ENCODE results near the gene ARL1.
A peak's percentile ranks its signal among the peaks of the same experiment; 100 is the strongest.
"Not testable (repeated sequence)": the region's sequence is repeated elsewhere in the genome, so short reads cannot be mapped to it uniquely, and the experiment has no call there.

The ARL1 gene

DNA sequence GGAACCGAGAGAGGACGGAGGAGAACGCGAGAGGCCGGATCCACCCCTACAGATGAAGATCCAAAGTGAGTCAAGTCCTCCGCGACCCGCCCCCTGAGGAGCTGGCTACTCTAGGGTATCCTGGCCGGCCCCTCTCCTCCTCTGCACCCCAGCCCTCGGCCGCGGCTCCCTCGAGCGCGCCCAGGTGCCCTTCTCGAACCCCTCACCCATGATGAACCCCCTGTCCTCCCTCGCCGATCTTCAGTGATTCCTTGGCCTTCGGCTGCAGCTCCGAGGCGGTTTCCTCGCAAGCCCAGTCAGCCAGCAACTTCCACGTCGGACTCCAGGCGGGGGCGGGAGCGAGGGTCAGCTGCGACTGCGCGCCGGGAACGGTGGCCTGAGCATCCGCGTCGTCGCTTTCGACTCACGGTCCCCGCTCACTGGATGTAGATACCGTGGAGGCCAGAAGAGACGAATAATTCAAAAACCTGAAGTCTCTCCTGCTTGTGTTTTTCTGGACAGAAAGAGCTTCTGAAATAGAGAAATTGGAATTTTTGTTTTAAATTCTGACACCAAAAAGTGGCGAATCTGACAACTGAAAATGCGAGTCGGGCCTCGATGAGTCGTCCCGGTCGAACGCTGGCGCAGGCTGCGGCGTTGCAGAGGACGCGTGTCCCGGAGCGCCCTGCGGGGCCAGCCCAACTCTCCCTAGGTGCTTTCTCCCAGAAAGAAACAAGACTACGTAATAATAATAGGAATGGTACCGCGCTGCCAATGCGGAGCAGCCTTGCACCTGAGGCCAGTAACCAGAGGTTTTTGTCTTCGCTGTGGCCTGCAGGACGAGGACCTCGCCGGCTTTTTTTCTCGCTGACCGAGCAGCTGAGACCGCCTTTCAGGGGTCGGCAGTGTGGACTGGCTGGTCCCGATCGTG is at the start of gene ARL1:
Gene ARL1, minus strand, starts transcription at position 337 of the 910 bp plus-strand sequence. Its CDS starts 127 bp downstream, at position 210.
- DNase-seq (ENCODE audit: low read depth) = peak; percentile 76

DNA sequence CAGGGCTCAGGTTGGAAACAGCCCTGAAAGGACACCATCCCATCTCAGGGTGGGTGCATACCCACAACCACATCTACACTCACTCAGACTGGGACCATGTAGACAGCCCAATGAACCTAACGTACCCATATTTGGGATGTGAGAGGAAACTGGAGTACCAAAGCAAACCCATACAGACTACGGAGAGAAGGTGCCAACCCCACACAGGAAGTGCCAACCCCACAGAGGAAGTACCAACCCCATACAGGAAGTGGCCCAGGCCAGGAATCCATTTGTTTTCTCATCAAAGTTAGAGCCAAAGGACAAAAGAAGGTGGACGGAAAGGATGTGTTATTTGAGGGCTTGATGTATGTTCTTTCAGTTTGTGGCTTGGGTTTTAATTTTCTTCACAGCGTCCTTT is 48.1 kb upstream of the ARL1 start:
- DNase-seq (ENCODE audit: low read depth) = no peak

DNA sequence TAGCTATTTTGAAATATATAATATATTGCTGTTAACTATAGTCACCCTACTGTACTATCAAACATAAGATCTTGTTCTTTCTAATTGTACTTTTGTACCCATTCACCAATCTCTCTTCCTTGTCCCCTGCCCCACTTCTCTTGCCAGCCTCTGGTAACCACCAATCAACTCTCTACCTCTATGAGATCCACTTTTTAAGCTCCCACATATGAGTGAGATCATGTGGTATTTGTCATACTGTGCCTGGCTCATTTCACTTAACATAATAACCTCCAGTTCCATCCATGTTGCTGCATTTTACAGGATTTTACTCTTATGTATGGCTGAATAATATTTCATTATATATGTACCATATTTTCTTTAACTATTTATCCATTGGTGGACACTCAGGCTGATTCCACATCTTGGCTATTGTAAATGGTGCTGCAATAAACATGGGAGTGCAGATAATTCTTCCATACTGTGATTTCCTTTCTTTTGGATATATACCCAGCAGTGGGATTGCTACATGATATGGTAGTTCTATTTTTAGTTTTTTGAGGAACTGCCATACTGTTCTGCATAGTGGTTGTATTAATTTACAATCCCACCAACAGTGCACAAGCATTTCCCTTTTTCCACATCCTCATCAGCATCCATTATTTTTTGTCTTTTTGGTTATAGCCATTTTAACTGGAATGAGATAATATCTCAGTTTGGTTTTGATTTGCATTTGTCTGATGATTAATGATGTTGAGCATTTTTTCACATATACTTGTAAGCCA is 34.1 kb upstream of the ARL1 start:
- DNase-seq (ENCODE audit: low read depth) = no peak

DNA sequence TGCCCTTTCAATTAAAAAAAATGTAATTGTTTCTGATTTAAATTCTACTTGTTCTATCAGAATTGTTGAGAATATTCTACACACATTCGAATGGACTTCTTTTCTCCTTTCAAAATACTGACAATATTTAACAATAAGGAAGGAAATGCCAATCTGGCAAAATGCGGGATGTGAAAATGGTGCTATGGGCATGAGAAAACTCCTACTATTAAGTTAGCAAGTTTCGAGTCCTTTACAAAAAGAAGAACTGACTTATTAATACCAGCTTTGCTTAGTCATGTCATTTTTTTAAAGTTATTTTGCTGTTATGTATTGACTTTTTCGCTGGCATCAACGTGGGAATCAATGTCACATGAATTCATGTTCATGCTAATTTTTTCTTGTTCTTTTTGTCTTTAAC is 31.7 kb upstream of the ARL1 start:
- no peak for DNase-seq (ENCODE audit: low read depth)

DNA sequence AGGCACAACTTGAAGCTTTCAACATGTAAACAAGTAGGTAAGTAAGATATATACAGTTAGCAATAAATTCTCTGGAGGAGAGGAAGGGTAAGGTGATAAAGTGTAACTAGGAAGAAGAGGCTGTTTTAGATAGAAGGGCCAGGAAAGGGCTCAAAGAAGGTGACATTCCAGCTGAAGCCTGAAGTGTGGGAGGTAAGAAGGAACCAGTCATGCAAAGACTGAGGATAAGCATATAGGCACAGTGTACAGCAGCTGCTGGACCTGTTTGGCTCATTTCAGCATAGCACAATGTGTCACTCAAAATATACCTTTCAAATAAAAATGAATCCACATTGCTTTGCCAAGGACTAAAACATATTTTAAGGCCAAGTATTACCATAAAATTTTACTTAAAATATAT is 28.6 kb upstream of the ARL1 start:
- DNase-seq (ENCODE audit: low read depth) = no peak

DNA sequence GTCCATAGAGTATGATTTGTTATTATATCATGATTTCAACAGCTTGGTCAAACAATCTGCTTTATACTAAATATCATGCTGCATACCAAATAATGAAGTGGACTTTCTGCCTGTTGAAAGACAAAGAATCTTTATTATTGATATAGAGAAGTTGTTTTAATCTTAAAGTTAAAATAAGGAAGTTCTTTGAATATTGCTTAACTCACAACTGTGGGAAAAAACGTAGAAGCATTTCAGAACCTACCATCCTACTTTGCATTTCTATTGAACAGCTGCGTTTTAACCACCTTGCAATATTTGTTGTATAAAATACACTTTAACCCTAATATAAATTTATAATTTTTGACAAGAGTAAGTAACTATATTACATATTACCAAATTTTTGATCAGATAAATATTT is 22.9 kb upstream of the ARL1 start:
- DNase-seq (ENCODE audit: low read depth) = no peak

DNA sequence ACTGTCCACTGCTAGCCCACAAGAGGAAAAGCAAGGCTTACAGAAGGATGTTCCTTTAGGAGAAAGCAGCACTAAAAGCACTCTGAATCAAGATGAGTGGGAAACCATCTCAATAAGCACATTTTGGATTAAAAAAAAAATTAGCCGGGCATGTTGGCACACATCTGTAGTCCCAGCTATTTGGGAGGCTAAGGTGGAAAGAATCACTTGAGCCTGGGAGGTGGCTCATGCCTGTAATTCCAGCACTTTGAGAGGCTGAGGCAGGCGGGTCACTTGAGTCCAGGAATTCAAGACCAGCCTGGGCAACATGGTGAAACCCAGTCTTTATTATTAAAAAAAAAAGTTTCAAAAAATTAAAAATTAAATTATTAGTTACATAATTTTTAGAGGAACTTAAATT is 17.0 kb upstream of the ARL1 start:
- no peak for DNase-seq (ENCODE audit: low read depth)

DNA sequence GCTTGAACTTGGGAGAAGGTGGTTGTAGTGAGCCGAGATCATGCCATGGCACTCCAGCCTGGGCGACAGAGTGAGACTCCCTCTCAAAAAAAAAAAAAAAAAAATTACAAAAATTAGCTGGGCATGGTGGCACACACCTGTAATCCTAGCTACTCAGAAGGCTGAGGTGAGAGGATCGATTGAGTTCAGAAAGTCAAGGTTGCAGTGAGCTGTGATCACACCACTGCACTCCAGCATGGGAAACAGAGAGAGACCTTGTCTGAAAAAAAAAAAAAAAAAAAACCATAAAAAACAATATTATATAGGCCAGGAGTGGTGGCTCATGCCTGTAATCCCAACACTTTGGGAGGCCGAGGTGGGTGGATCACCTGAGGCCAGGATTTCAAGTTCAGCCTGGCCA is 14.5 kb upstream of the ARL1 start:
- DNase-seq (ENCODE audit: low read depth) = not testable (repeated sequence)

DNA sequence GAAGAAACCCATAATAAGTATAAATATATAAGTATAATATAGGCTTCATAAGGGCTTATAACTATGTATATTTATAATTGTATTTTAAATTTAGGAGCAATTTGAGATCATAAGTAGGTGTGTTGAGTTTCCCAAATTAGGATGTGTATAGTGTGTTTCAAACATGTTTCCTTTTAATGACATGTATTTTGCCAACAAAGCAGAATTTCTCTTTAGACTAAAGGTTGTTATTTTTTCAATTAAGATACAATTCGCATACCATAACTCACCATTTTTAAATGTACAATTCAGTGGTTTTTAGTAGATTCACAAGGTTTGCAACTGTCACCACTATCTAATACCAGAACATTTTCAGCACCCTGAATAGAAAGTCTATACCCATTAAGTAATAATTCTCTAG is 7.7 kb upstream of the ARL1 start:
- no peak for DNase-seq (ENCODE audit: low read depth)

DNA sequence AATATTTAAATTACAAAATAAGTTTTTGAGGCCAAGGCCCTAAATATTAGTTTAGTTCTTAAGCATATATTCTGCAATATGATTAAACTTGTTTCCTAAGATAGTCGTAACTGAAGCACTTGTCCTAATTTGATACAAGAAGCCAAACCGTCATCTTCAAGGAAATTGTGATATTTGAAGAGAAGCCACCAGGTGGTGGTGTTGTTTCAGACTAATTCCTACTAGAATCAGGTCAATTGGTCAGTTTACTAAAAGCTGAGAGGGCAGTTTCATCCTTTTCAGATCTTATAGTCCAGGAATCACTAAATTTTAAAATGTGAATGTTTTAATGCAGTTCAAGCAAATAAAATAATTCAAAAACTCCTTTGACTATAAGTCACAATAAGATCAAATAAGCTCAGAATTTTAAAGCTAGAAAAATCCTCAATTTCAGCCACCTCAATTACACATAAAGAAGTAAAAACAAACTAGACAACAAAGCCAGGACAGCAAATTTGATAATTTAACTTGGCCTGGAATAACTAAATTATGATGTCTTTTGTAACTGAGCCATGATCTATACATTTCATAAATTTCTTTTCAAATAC is 7.1 kb upstream of the ARL1 start:
- no peak for DNase-seq (ENCODE audit: low read depth)

DNA sequence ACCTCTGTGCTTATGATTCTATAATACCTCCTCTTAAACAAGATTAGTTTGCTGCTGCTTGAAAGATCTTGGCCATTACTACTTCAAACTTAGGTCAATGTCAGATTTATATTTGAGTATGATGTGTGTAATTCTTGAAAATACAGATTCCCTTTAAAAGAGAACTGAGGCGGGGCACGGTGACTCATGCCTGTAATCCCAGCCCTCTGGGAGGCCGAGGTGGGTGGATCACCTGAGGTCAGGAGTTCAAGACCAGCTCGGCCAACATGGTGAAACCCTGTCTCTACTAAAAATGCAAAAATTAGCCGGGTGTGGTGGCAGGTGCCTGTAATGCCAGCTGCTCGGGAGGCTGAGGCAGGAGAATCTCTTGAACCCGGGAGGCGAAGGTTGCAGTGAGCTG is 2.6 kb upstream of the ARL1 start:
- DNase-seq (ENCODE audit: low read depth) = not testable (repeated sequence)

DNA sequence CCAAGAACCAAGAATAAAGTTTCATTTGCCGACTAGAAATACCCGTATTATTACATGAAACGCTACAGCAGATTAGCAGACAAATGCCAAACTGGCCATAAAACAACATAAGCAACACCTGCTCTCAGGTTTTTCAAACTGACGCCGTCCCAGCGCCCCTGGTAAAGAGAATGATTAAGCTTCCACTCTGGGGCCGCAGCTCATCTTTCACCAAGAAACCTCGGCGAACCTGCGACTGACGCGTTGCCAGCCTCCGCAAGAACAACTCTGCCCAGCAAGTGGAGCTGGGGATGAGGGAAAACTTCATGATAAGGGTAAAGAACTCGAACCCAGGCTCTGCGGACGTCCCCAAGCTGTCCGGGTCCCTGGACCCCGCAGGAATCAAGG is 530 bp downstream of the ARL1 start:
- no peak for DNase-seq (ENCODE audit: low read depth)

DNA sequence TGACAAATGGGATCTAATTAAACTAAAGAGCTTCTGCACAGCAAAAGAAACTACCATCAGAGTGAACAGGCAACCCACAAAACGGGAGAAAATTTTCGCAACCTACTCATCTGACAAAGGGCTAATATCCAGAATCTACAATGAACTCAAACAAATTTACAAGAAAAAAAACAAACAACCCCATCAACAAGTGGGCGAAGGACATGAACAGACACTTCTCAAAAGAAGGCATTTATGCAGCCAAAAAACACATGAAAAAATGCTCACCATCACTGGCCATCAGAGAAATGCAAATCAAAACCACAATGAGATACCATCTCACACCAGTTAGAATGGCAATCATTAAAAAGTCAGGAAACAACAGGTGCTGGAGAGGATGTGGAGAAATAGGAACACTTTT is 16.4 kb downstream of the ARL1 start:
- DNase-seq (ENCODE audit: low read depth) = not testable (repeated sequence)

DNA sequence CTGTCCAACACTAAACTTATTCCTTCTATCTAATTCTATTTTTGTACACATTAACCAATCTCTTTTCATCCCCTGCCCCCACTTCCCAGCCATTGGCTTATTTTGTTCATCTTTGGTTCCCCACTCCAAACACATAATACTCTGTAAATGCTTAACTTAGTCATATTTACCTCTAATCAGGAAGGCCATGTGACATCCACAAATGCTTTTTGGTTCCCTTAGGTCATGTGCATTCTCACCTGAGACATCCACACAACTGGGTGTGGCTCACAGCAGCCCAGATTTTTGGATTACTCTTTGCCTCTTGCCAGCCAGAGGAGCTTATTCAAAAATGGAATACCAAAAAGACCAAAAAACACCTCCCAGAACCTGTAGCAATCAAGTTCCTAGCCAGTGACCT is 28.4 kb downstream of the ARL1 start:
- DNase-seq (ENCODE audit: low read depth) = no peak

DNA sequence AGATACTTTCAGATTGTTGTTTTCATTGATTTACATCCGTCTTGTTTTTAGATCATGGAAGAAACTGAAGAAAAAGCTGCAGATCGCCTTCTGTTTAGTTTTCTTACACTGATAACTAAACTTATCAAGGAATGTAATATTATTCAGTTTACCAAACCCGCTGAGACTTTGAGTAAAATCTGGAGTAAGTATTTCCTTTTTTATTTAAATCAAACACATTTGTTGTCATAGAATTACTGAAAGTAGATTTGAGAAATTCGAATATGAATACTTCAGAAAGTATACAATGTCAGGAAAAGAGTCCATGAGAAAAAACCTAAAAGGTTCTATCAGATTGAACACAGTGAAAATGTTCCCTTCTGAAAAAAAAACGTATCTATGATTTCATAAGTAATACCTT is 32.0 kb downstream of the ARL1 start:
- no peak for DNase-seq (ENCODE audit: low read depth)

DNA sequence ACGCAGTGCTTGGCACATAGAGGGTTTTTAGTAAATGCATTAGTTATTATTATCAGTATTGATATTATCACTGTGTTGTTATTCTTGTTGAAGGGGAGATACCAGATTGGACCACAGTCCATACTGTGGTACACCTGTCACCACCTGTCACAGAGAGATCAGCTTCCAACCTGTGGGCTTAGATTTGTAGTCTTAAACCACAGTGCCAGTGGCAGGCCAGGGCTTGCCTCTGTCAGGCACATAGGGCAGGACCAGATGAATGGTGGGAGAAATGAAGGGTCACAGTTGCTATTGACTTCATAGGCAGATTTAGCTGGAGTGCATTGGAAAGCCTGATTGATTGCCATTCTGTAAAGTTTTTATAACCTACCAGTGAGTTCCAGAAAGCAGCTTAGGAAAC is 35.1 kb downstream of the ARL1 start:
- no peak for DNase-seq (ENCODE audit: low read depth)

DNA sequence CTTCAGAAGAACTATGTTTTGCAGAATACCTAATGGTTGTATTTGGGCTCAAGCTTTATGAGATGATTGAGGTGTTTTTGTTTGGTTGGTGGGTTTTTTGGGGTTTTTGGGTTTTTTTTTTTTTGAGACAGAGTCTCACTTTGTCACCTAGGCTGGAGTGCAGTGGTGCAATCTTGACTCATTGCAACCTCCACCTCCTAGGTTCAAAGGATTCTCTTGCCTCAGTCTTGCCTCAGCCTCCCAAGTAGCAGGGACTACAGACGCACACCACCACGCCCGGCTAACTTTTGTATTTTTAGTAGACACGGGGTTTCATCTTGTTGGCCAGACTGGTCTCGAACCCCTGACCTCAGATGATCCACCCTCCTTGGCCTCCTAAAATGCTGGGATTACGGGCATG is 39.6 kb downstream of the ARL1 start:
- no peak for DNase-seq (ENCODE audit: low read depth)

DNA sequence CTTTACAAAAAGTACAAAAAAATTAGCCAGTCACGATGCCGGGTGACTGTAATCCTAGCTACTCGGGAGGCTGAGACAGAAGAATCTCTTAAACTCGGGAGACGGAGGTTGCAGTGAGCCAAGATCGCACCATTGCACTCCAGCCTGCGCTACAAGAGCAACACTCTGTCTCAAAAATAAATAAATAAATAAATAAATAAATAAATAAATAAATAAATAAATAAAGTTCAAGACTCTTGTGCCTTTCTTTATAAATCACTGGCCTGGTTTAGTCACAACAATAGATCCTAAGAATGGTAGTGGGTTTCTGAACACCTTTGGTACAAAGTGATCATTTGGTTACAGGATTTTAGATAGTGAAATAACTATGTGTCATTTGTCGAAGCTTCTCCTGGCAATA is 46.1 kb downstream of the ARL1 start:
- DNase-seq (ENCODE audit: low read depth) = no peak

DNA sequence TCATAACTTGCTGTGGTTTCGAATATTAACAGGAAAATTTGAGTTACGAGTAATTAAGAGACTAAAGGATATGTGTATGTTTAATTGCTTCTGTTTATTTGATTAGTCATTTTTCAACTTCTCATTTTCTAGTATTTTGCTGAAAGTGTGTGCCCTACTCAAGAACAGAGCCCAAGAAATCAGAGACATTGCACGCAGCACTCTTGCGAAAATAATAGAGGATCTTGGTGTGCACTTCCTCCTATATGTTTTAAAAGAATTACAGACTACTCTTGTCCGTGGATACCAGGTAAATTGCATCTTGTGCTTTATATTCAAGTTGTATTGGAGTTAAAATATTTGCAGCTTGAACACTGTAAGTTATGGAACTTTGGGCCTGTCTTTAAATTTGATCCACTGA is 50.8 kb downstream of the ARL1 start:
- no peak for DNase-seq (ENCODE audit: low read depth)

DNA sequence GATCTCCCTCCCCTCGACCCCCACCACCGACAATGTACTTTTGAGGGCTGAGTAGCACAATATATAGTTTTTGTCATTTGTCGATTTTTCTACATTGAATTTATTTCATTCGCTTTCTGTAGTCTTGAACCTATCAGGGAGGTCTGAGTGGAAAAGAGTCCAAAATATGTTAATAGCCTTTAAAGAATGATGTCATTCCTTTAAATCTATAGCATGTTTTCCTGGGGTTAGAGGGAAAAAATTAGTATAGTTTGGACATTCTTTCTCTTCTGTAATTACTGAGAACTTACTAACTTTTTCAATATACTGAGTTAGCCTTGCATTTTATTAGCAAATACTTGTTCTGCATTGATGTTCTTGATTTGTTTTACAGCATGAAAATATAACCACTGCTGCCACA is 55.9 kb downstream of the ARL1 start:
- no peak for DNase-seq (ENCODE audit: low read depth)

DNA sequence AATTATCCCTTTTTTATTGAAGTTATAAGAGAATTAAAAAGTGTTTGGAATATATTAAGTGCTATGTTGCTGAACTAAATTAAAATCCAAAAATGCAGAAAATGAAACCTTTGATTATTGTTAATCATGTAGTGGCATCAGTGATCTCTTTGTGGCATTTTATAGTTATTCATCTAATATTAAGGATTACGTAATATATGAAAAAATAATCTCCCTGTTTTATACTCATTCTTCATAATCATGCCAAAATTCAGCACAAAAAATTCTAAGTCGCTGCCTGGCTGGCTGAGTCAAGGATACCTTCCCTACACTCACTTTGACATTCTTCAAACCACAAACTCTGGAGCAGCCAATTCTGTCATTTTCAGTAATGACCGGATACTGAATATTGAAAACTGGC is 63.7 kb downstream of the ARL1 start:
- no peak for DNase-seq (ENCODE audit: low read depth)
